GM10266 (cell line): Measurements from ENCODE around the gene PES1.
"Not testable (repeated sequence)": the region's sequence is repeated elsewhere in the genome, so short reads cannot be mapped to it uniquely, and the experiment has no call there.

Experiments
- DNase-seq: peaks from one replicate; pipeline ENCODE4 v3.0.0; 2012; ENCODE audit errors: extremely low spot score
- CTCF ChIP-seq: IDR thresholded peaks from 2 replicates; pipeline ENCODE4 v1.5.1; 2012; ENCODE audit warnings: mild to moderate bottlenecking, low read depth; ENCODE audit not compliant: control insufficient read depth, insufficient read depth; ENCODE audit errors: missing control alignments

The PES1 gene

GRCh38 chr22:30557243-30557642 lies 34.5 kb downstream of the PES1 start:
- no peak for DNase-seq
- TF ChIP-seq CTCF: no peak

GRCh38 chr22:30556388-30556787 lies 35.3 kb downstream of the PES1 start:
- DNase-seq: no peak
- peak; percentile 14 for TF ChIP-seq CTCF

- DNase-seq: no peak
- no peak for TF ChIP-seq CTCF
Observed at GRCh38 chr22:30555282-30556210, 36.2 kb downstream of the PES1 start.

GRCh38 chr22:30553971-30554370 lies 37.7 kb downstream of the PES1 start:
- no peak for DNase-seq
- no peak for TF ChIP-seq CTCF

- no peak for DNase-seq
- no peak for TF ChIP-seq CTCF
Observed at GRCh38 chr22:30552719-30553118, 39.0 kb downstream of the PES1 start.

GRCh38 chr22:30551813-30552212 lies 39.9 kb downstream of the PES1 start:
- DNase-seq: not testable (repeated sequence)

GRCh38 chr22:30547188-30547587 lies 44.5 kb downstream of the PES1 start:
- no peak for TF ChIP-seq CTCF
- no peak for DNase-seq
